Measurements from ENCODE around the gene MAPK12.
A peak's percentile ranks its signal among the peaks of the same experiment; 100 is the strongest.
"Not testable (repeated sequence)": the region's sequence is repeated elsewhere in the genome, so short reads cannot be mapped to it uniquely, and the experiment has no call there.

The MAPK12 gene

GRCh38 chr22:50282361-50283155, 21.1 kb upstream of the MAPK12 start:
- DNase-seq (ENCODE audit: low read depth) = no peak

GRCh38 chr22:50281957-50282356, 20.5 kb upstream of the MAPK12 start:
- no peak for DNase-seq (ENCODE audit: low read depth)

DNA sequence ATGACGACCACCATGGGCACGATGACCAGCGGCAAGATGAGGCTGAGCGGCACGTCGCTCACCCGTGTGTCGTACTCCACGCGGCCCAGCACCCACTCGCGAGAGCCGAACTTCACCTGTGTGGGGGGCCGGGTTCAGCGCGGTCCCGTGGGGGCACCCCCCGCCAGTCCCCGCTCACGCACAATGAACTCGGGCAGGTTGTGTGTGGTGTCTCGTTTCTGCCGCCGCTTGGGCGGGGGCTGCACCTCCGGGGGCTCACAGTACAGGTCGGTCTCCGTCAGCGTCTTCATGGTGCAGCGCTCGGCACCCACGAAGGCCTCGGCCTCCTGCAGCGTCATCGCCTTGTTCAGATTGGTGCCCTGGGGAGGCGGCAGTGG, 19.9 kb upstream of the MAPK12 start:
- no peak for DNase-seq (ENCODE audit: low read depth)

DNA sequence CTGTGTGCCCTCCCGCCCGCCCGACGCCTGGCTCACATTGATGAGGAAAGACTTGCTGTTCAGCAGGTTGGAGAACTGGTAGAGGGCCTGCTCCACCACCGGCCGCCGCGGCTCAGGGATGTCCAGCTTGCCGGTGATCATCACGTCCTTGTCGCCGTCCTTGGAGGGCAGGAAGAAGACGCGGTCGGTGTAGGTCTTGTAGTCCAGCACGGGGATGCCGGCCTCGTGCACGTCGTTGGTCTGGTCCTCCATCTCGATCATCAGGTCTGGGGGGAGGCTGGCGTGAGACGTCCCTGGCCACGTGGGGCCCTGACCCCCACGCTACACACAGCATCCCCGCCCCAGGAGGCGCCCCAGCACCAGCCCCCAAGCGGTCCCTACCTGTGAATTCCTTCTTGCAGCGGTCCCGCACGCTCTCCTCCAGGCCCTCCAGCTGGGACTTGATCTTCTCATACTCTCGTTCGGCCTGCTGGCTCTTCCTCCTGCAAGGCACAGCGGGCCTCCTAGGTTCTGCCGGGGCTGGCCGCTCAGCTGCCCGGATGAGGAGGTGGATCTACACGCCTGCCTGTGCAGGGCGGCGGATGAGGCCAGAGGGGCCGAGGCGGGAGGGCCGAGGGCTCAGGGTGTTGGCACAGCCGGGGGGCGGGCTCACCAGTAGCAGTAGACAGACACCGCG, 19.4 kb upstream of the MAPK12 start:
- DNase-seq (ENCODE audit: low read depth) = no peak

- DNase-seq (ENCODE audit: low read depth) = no peak
Measured at GRCh38 chr22:50280022-50280707, 18.7 kb upstream of the MAPK12 start.

- DNase-seq (ENCODE audit: low read depth) = no peak
Measured at GRCh38 chr22:50278956-50279619, 17.6 kb upstream of the MAPK12 start.

DNA sequence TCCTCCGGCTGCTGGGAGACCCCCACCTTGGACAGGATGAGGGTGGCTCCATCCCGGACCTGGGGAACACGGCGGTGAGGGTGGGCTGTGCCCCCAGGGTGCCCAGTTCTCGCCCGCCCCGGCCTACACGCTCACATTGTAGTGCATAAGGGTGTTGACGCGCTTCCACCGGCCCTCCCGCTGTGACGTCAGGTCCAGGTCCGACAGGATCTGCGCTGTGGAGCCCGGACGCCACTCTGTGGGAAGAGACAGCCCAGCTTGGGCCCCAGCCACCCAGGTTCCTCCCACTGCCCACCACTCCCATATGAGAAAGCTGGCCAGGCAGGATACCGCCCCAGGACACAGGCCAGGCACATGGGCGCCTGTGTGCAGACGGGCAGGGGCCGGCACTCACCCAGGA, 17.0 kb upstream of the MAPK12 start:
- DNase-seq (ENCODE audit: low read depth) = no peak

DNA sequence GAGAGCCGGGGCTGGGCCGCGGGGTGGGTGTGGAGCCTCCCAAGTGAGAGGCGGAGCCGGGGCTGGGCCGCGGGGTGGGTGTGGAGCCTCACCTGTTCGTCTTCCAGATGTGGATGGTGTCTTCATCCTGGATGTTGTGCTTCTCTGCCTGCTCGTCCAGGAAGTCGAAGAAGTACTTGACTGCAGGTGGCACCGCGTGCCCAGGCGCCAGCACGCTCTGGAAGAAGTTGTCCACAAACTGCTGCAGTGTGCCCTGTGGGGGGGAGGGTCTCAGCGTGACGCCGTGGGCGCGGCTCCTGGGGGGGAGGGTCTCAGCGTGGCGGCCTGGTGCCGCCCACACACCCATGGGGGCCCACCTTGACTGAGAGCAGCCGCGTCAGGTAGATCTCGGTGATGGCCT, 16.3 kb upstream of the MAPK12 start:
- no peak for DNase-seq (ENCODE audit: low read depth)

GRCh38 chr22:50276143-50276542, 14.7 kb upstream of the MAPK12 start:
- DNase-seq (ENCODE audit: low read depth) = no peak

DNA sequence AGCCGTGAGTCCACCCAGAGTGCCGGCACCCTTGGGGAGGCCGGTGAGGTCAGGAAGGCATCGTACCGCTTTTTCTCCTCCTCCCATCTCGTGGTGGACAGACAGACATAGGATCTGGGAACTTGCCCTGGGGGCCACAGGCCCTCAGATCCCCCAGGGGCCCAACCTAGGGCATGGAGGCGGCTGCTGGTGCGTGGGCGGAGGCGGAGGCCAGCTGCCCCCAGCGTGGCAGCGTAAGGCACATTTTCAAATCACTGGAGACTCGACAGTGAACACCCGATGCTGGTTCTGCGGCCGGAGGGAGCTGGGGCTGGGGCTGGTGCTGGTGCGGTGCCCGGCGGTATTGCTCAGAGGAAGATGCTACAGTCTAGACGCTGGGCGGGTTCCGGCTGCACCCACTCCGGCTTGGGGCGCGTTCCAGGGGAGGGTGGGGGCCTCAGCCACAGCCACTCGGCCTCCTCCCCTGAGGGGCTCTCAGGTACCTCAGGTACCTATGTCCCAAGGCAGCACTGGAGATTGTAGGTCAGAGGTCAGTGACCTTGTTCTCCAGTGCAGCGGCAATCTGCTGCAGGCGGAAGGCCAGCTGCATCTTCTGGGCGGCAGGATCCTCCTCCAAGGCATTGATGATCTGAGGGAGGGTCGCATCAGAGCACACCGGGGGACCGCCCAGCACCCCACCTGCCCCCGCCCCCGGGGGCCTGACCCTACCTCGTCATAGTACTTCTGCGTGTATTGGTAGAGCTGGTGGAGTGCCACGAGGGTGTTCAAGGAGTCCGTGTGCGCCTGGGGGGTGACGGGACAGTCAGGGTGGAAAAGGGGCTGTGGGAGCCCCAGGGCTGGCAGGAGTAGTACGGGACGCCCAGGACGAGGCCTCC, 13.9 kb upstream of the MAPK12 start:
- no peak for DNase-seq (ENCODE audit: low read depth)

DNA sequence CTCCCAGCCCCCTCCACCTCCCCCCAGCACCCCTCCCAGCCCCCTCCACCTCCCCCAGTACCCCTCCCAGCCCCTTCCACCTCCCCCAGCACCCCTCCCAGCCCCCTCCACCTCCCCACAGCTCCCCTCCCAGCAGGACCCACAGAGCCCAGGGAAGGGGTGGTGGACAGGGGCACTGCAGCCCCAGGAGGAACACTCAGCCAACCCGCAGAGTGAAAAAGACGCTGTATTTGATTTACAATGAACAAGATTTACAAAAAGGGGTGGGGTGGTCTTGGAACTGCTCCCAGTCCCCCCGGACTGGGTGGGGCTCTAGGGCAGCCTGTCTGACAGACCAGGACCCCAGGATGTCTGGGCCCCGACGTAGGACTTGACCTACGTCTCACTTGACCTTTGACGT, 13.3 kb upstream of the MAPK12 start:
- no peak for DNase-seq (ENCODE audit: low read depth)

DNA sequence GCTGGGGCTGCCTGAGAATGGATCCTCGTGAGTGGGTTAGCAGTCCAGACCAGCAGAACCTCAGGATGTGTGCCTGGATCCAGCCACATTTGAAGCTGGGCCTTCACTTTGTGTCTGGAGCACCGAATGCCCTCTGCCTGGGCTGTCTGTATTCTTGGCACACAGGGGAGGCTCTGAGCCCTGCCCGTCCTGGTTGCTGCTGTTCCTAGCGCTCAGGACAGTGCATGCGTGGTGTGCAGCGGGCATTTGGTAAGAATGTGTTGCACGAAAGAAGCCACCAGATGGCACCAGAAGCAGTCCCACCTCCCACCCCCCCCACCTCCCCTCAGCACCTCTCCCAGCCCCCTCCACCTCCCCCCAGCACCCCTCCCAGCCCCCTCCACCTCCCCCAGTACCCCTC, 12.8 kb upstream of the MAPK12 start:
- DNase-seq (ENCODE audit: low read depth) = no peak

- not testable (repeated sequence) for DNase-seq (ENCODE audit: low read depth)
Measured at GRCh38 chr22:50273781-50274180, 12.3 kb upstream of the MAPK12 start.

GRCh38 chr22:50273352-50273751, 11.9 kb upstream of the MAPK12 start:
- not testable (repeated sequence) for DNase-seq (ENCODE audit: low read depth)

DNA sequence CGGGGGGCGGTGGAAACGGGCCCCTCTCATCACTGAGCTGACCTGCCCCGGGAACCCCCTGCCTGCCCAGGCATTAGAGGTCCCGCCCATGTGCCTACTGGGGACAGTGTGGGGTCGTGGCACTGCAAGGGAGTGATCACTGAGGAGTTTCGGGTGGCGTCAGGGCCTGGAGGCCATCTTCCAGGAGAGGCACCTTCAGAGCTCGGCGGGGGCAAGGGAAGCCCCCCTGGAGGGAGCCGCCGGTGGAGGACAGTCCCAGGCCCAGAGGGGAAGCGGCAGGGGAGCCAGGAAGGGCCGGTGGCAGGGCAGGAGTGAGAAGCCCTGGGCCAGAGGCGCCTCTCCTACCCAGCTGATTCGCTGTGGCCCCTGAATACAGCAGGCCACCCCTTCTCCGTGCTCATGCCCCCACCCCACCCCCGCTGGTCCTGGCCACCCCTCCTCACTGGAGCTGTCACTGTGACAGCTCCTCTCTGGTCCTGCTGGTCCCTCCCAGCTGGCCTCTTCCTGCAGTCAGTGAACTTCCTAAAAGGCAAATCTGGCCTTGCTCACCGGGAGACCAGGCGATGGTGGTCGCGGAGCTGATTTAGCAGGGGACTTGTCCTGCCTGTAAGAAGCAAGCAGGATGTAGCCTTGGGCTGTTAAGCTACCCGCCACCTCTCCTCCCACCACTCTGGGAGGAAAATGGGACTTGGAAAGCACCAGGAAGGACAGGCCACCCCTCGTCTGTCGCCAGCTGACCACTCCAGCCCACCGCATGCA, 10.7 kb upstream of the MAPK12 start:
- DNase-seq (ENCODE audit: low read depth) = no peak

DNA sequence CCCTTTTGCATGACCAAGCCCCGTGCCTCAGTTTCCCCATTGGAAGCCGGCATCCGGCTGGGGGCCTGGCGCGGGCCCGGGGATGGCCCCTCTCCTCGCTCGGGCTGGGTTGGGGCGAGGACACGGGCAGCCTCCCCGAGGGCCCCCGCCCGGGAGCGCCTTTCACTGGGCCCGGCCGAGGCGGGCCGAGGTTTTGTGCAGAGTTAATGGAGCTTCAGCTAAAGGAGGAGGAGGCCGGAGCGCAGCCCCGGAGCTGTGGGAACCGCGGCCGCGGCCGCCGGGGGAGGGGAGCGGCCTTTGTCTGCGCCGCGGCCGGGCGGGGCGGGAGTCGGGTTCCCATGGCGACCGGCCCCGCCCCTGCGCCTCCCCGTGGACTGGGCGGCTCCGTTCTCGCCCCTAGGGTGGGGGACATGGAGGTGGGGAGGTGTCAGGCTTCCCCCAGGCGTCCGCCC, 10.1 kb upstream of the MAPK12 start:
- peak; percentile 26 for DNase-seq (ENCODE audit: low read depth)

DNA sequence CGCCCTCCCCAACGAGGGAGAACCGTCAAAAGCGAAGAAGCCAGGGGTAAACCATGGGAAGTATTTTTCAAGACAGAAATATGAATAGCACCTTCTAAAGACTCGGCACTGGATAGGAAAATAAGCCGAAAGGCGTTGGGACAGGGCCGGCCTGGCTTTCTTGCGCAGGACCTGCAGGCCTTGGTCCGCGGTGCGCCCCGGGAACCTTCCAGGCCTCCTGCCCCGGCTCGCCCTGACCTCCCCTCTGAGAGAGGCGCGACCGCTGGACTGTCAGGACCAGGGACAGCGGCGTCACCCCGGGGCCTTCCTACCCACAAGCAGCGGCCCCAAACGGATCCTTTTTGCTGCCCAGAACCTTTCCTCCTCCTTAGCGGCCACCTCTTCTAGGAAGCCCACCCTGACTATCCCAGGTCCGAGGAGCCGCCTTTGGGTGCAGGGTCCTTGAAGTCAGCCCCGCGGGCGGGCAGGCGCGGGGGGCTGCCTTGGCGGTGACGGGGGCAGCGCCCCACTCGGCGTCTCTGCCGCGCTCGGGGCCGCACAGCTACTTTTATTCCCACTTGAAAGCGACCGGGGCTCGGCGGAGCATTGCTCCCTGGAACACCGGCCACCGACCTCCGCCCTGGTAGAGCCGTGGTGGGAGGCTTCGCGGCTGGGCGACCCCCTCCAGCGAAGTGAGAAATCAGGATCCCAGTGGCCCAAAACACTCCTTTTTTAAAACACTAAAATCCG, 9.3 kb upstream of the MAPK12 start:
- peak; percentile 50 for DNase-seq (ENCODE audit: low read depth)

DNA sequence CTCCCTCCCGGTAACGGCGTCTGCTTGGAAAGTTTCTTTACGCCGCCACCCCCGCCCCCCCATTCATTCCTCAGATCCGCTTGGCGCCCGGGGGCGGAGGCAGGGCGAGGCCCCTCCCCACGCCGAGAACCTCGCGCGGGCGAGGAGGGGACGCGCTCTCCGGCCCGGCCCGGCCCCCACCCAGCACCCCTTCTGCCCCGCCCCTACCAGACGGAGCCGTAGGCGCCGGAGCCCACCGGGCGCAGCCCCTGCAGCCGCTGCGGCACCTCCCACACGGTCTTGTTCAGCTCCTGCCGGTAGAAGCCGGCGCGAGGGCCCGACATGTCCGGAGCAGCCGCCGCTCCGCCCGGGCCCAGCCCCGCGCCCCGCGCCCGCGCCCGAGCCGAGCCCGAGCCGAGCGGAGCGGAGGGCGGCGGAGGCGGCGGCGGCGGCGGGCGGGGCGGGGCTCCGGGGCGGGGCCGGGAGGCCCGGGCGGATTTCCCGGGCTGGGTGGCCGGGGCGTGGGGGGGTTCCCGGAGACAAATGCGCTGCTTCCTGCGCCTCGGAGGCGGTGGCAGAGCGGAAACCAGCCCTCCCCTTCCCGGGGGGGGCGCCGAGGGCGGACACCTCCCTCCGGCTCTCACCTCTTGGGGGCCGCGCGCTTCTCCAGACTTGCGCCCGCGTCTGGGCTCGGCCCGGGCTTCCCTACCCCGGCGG, 8.6 kb upstream of the MAPK12 start, which contains the start of gene MAPK11:
MAPK11 (minus strand) TSS at position 411 of the 696 bp plus-strand sequence; CDS start at position 323, 88 bp downstream.
- peak; percentile 59 for DNase-seq (ENCODE audit: low read depth)

- no peak for DNase-seq (ENCODE audit: low read depth)
Measured at GRCh38 chr22:50269573-50269969, 8.1 kb upstream of the MAPK12 start.

Data from stimulated activated CD8-positive, alpha-beta memory T cell treated with anti-CD3 and anti-CD28 coated beads, Interleukin-12 subunit alpha, Interleukin-12 subunit beta, amount 100 ng/mL, for 4 hours (primary cell).